DND-41 (cell line): ENCODE results near the gene PNMA5.

Experiments
- CTCF ChIP-seq: IDR thresholded peaks from 2 replicates; pipeline ENCODE4 v1.5.1; 2012; ENCODE audit warnings: borderline replicate concordance, low read length, moderate library complexity, mild to moderate bottlenecking; ENCODE audit not compliant: poor library complexity, severe bottlenecking; ENCODE audit errors: extremely low read depth
- EZH2 ChIP-seq: IDR thresholded peaks from 3 replicates; pipeline ENCODE4 v1.6.1; 2012; ENCODE audit warnings: borderline replicate concordance, low read depth, mild to moderate bottlenecking, moderate library complexity, low read length, inconsistent platforms; ENCODE audit not compliant: severe bottlenecking

- TF ChIP-seq CTCF (no peak), EZH2 (no peak)
Observed at GRCh38 chrX:152958047-152958446, 35.9 kb downstream of the PNMA5 start.
